ENCODE data around the gene CCDC110. TPM values are rescaled to one million over a fixed set of nuclear protein-coding genes. Genes with fewer than 3 reads are reported as not detected.

Gene CCDC110
- total and polyA plus RNA-seq, 2 of the 13 experiments (the other 11 are each of a cell fraction or from before 2014, with no cell fraction given), result not detected

DNA sequence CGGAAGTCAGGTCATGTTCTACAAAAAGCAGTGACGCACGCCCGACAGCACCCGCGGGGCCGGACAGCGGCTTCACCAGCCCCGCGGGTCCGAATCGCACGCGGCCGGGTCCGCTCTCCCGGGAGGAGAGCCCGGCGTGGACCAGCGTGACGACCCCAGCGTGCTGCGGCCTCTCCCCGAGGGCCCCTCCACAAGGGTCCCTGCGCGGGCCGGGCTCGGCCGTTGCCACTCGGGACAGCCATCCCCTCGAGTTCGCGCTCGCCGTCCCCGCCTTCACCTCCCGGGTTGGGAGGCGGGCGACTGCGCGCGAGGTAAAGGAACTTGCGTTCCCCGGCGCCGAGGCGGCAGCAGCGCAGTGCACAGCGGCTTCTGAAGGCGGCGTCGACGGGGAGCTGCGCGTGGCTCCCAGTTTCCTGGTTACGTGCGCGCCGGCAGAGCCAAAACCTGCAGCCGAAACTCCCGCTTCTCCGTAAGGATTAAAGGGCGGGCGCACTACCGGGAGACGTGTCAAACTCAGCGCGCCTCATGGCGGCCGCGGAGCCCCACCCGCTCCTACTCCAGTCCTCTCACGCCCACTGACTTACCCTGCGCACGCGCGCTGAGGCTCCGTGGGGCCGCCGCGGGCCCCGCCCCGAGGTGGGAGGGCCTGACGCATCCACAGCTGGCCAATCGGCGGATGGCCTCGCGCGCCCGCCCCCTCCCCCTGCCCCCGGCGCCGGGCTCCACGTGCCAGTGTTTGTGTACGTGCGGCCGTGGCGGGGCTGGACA, 75.4 kb downstream of the CCDC110 start (continued):
- TF ChIP-seq, protein P1, sequence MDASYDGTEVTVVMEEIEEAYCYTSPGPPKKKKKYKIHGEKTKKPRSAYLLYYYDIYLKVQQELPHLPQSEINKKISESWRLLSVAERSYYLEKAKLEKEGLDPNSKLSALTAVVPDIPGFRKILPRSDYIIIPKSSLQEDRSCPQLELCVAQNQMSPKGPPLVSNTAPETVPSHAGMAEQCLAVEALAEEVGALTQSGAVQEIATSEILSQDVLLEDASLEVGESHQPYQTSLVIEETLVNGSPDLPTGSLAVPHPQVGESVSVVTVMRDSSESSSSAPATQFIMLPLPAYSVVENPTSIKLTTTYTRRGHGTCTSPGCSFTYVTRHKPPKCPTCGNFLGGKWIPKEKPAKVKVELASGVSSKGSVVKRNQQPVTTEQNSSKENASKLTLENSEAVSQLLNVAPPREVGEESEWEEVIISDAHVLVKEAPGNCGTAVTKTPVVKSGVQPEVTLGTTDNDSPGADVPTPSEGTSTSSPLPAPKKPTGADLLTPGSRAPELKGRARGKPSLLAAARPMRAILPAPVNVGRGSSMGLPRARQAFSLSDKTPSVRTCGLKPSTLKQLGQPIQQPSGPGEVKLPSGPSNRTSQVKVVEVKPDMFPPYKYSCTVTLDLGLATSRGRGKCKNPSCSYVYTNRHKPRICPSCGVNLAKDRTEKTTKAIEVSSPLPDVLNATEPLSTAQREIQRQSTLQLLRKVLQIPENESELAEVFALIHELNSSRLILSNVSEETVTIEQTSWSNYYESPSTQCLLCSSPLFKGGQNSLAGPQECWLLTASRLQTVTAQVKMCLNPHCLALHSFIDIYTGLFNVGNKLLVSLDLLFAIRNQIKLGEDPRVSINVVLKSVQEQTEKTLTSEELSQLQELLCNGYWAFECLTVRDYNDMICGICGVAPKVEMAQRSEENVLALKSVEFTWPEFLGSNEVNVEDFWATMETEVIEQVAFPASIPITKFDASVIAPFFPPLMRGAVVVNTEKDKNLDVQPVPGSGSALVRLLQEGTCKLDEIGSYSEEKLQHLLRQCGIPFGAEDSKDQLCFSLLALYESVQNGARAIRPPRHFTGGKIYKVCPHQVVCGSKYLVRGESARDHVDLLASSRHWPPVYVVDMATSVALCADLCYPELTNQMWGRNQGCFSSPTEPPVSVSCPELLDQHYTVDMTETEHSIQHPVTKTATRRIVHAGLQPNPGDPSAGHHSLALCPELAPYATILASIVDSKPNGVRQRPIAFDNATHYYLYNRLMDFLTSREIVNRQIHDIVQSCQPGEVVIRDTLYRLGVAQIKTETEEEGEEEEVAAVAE (CRISPR knock-in tag; IDR thresholded peaks at IDR 0.05; ENCODE audit: borderline replicate concordance), result peak; percentile 82; the same call in 1 of the 2 replicates
- TF ChIP-seq SP1 (IDR thresholded peaks at IDR 0.05) (no peak), SP1 (CRISPR knock-in tag; IDR thresholded peaks at IDR 0.05) (peak; percentile 84), TMF1 (CRISPR knock-in tag; IDR thresholded peaks at IDR 0.05; ENCODE audit: low read depth) (peak; percentile 95), ARHGAP35 (CRISPR knock-in tag; IDR thresholded peaks at IDR 0.05; ENCODE audit: borderline replicate concordance) (peak; percentile 91), ZNF710 (CRISPR knock-in tag; IDR thresholded peaks at IDR 0.05; ENCODE audit: borderline replicate concordance) (0 out of 2 replicates have a peak, but pooled peaks have one; percentile 71), PRMT3 (CRISPR knock-in tag; IDR thresholded peaks at IDR 0.05; ENCODE audit: borderline replicate concordance, low read depth) (peak; percentile 99), NR3C1 (CRISPR knock-in tag; IDR thresholded peaks at IDR 0.05) (no peak), ARNTL (CRISPR knock-in tag; IDR thresholded peaks at IDR 0.05) (peak; percentile 98), AFF4 (CRISPR knock-in tag; IDR thresholded peaks at IDR 0.05) (0 out of 2 replicates have a peak, but pooled peaks have one; percentile 27), PITX1 (CRISPR knock-in tag; IDR thresholded peaks at IDR 0.05) (peak; percentile 98), ZNF75D (CRISPR knock-in tag; IDR thresholded peaks at IDR 0.05; ENCODE audit: borderline replicate concordance) (peak; percentile 91; the same call in 1 of the 2 replicates), ZSCAN30 (CRISPR knock-in tag; IDR thresholded peaks at IDR 0.05) (peak; percentile 98)
- TF ChIP-seq, protein P2, sequence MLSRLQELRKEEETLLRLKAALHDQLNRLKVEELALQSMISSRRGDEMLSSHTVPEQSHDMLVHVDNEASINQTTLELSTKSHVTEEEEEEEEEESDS (CRISPR knock-in tag; IDR thresholded peaks at IDR 0.05; ENCODE audit: borderline replicate concordance), result peak; percentile 86
- TF ChIP-seq, protein P3, sequence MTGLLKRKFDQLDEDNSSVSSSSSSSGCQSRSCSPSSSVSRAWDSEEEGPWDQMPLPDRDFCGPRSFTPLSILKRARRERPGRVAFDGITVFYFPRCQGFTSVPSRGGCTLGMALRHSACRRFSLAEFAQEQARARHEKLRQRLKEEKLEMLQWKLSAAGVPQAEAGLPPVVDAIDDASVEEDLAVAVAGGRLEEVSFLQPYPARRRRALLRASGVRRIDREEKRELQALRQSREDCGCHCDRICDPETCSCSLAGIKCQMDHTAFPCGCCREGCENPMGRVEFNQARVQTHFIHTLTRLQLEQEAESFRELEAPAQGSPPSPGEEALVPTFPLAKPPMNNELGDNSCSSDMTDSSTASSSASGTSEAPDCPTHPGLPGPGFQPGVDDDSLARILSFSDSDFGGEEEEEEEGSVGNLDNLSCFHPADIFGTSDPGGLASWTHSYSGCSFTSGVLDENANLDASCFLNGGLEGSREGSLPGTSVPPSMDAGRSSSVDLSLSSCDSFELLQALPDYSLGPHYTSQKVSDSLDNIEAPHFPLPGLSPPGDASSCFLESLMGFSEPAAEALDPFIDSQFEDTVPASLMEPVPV (CRISPR knock-in tag; IDR thresholded peaks at IDR 0.05), result peak; percentile 98
